NCI-H446 treated with DMSO at 0.1 percent for 48 hours (cell line): ENCODE measurements around the gene MALT1.
A peak's percentile ranks its signal among the peaks of the same experiment; 100 is the strongest.
"Not testable (repeated sequence)": the region's sequence is repeated elsewhere in the genome, so short reads cannot be mapped to it uniquely, and the experiment has no call there.

Source experiments
- DNase-seq: peaks from one replicate; lab custom pipeline; 2025; lab: John Stamatoyannopoulos, UW

Gene MALT1

DNA sequence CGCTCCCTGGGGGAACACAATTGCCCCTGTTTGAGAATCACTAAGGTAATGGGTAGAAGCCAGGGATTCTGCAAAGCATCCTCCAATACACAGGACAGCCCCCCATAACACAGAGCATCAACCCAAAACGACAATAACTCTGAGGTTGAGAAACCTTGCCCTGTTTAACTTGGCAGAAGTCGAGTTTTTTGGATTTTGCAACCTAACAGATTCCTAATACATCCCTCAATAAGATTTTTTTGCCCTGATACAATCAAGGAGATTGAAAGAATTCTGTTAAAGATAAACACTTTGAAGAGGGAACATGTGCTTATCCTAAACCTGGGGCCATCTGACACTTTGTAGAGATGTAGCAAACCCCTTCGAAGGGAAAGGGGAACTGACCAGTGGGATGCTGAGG, 100.9 kb downstream of the MALT1 start:
- no peak for DNase-seq

DNA sequence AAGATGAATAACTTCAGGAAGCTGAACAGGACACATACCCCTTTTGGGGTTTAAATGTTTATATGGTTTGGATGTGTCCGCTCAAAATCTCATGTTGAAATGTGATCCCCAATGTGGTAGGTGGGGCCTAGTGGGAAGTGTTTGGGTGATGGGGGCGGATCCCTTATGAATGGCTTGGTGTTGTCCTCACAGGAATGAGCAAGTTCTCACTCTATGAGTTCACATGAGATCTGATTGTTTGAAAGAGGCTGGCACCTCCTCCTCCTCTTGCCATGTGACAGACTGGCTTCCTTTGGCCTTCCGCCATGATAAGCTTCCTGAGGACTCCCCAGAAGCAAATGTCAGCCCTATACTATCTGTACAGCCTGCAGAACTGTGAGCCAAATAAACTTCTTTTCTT, 104.8 kb downstream of the MALT1 start:
- DNase-seq: no peak

- DNase-seq: not testable (repeated sequence)
These were observed 105.3 kb downstream of the MALT1 start for GRCh38 chr18:58776541-58776940.

DNA sequence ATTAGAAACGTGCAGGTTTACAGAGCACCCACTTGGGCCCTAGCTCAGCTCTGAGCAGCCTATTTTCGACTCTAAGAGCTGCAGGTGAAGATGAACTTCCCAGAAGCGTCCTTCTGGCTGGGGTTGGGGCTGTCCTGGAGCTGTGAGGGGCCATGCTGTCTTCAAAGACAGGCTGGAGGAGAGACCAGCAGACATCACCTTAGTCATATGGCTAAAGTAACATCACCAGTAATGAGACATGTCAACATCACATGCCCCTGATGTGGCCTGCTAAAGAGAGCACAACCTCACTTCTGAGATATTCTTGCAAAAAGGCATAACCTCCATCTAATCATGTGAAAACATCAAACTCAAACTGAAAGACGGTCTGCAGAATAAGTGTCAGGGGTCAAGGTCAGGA, 106.2 kb downstream of the MALT1 start:
- no peak for DNase-seq

DNA sequence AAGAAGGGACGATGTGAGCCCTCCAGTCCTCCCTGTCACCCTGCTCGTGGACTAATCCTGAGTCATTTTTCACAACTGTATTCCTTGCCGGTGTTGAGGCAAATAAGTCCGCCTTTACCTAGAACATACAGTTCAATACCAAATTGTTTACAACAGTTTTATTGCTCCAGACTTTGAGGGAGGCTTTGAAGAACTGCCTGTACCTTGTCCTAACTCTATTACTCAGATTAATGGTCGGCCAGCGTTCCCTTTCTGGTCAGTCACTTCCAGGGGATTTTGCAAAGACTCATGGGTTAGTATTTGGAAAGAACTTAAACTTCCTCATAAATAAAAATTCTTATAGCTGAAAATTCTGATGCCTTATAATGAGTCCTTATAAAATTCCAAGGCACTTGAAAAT, 108.3 kb downstream of the MALT1 start:
- no peak for DNase-seq

- DNase-seq: no peak
These were observed 108.8 kb downstream of the MALT1 start for GRCh38 chr18:58780045-58780444.

- peak; percentile 45 for DNase-seq
These were observed 110.4 kb downstream of the MALT1 start for GRCh38 chr18:58781627-58782194.

GRCh38 chr18:58784601-58785137, 113.4 kb downstream of the MALT1 start:
- DNase-seq: no peak

GRCh38 chr18:58785171-58785805, 114.0 kb downstream of the MALT1 start:
- no peak for DNase-seq

GRCh38 chr18:58785870-58786269, 114.6 kb downstream of the MALT1 start:
- no peak for DNase-seq

DNA sequence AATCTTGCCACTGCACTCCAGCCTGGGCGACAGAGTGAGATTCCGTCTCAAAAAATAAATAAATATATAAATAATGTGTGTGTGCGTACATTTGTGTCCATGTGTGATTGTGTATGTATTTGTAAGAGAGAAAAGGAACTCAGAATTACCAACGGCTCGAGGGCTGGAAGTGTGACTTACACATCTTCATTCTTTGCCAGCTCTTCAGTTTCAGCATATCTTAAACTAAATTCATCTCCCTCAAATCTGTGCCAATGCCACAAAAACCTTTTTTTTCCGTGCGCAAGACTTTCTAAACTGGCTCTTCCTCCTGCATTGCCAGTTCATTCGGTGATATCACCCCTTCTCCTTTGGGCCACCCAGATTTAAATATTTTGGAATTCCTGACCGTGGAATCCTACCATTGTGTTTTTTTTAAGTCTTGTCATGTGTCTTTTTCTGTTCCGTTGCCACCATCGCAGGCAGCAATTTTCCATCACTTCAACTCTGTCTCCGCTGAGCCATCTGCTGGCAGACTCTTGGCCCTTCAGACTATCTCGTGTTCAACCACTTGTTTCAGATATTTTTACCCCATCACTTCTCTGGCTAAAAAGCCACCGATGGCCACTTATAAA, 116.4 kb downstream of the MALT1 start:
- no peak for DNase-seq

- no peak for DNase-seq
These were observed 117.2 kb downstream of the MALT1 start for GRCh38 chr18:58788470-58788869.

- DNase-seq: no peak
These were observed 118.0 kb downstream of the MALT1 start for GRCh38 chr18:58788971-58789875.

- DNase-seq: no peak
These were observed 118.6 kb downstream of the MALT1 start for GRCh38 chr18:58789876-58790240.

- DNase-seq: no peak
These were observed 120.8 kb downstream of the MALT1 start for GRCh38 chr18:58792086-58792485.

- DNase-seq: no peak
These were observed 122.1 kb downstream of the MALT1 start for GRCh38 chr18:58793361-58793760.

GRCh38 chr18:58796220-58796619, 125.0 kb downstream of the MALT1 start:
- DNase-seq: no peak

- DNase-seq: no peak
These were observed 129.3 kb downstream of the MALT1 start for GRCh38 chr18:58800582-58800981.

DNA sequence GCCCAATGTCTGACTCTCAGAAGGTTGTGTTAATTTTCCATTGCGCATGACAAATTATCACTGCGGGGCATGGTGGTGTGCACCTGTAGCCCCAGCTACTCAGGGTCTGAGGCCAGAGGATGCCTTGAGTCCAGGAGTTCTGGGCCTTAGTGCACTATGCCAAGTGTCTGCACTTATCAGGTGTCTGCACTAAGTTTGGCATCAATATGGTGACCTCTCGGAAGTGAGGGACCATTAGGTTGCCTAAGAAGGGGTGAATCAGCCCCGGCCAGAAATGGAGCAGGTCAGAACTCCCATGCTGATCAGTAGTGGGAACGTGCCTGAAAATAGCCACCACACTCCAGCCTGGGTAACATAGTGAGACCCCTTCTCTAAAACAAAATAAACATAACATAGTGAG, 131.7 kb downstream of the MALT1 start:
- no peak for DNase-seq

DNA sequence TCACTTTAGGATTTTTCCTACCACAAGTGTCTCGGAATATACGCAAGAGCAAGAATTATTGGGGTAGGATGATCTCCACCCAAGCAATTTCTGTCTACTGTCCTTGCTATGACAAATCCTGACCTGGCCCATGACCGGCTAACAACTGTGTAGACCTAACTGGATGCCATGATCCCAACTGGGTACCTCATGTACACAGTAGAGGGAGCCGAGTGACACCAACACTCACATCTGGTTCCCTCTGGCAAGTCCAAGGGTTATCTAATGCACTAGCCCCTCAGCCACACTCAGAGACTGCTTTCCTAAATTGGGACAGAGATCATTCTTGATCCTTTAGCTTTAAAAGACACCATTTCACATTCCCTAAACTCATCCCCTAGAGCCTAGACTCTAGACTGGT, 132.7 kb downstream of the MALT1 start:
- DNase-seq: no peak
